ENCODE data around the gene AHNAK.
"Not testable (repeated sequence)": the region's sequence is repeated elsewhere in the genome, so short reads cannot be mapped to it uniquely, and the experiment has no call there.

GRCh38 chr11:62561677-62562230 is 15.1 kb upstream of the AHNAK start:
- TF ChIP-seq POLR2AphosphoS5, CTCF, POLR2A, EP300 (IDR thresholded peaks at IDR 0.05): not testable (repeated sequence)

Data from gastroesophageal sphincter (tissue), 3 donors.